Muscle of arm (tissue), 12 donors: ENCODE measurements around the gene HIRIP3. TPM values are rescaled to one million over a fixed set of nuclear protein-coding genes. Genes with fewer than 3 reads are reported as not detected.

ENCODE experiments used
- DNase-seq: peaks from one replicate; pipeline ENCODE4 v3.0.0-alpha.2; 2013
- polyA plus RNA-seq, 12 donors: library from polyadenylated mRNA; unstranded; fragments of 120-200 nt; gene quantifications; one replicate each; pipeline ENCODE4 v1.2.1, GENCODE V29; 2013; ENCODE audit not compliant: insufficient read length in 12 of 12

HIRIP3 gene
- polyA plus RNA-seq, 12 donors: 10.2 to 15.6 (median 12.0) TPM; not detected in 1

- DNase-seq: no peak
These were observed 10.7 kb downstream of the HIRIP3 start for GRCh38 chr16:29984764-29985147.

GRCh38 chr16:29984137-29984763 is 11.2 kb downstream of the HIRIP3 start:
- no peak for DNase-seq

- DNase-seq: no peak
These were observed 11.8 kb downstream of the HIRIP3 start for GRCh38 chr16:29983420-29984136.

GRCh38 chr16:29982560-29983419 is 12.6 kb downstream of the HIRIP3 start:
- DNase-seq: no peak

- no peak for DNase-seq
These were observed 16.7 kb downstream of the HIRIP3 start for GRCh38 chr16:29978564-29979270.

- DNase-seq: no peak
These were observed 17.3 kb downstream of the HIRIP3 start for GRCh38 chr16:29978081-29978480.

GRCh38 chr16:29977063-29977825 is 18.2 kb downstream of the HIRIP3 start:
- no peak for DNase-seq

- no peak for DNase-seq
These were observed 19.5 kb downstream of the HIRIP3 start for GRCh38 chr16:29975811-29976511.

GRCh38 chr16:29975134-29975538 is 20.3 kb downstream of the HIRIP3 start:
- no peak for DNase-seq

GRCh38 chr16:29974291-29975133 is 20.9 kb downstream of the HIRIP3 start:
- peak; percentile 18 for DNase-seq

GRCh38 chr16:29973384-29974246 is 21.8 kb downstream of the HIRIP3 start, which contains the start of gene TAOK2:
Gene TAOK2, plus strand, starts transcription at chr16:29973868. Its CDS starts 3,905 bp downstream, at chr16:29977773.
- DNase-seq: peak; percentile 99

- no peak for DNase-seq
These were observed 22.4 kb downstream of the HIRIP3 start for GRCh38 chr16:29972992-29973383.

GRCh38 chr16:29972500-29972899 is 22.9 kb downstream of the HIRIP3 start:
- DNase-seq: no peak

- DNase-seq: no peak
These were observed 24.1 kb downstream of the HIRIP3 start for GRCh38 chr16:29971304-29971703.

GRCh38 chr16:29968205-29968604 is 27.2 kb downstream of the HIRIP3 start:
- no peak for DNase-seq

GRCh38 chr16:29963021-29963743 is 32.2 kb downstream of the HIRIP3 start:
- no peak for DNase-seq

- DNase-seq: peak; percentile 61
These were observed 32.9 kb downstream of the HIRIP3 start for GRCh38 chr16:29962344-29962994.
